Measurements from ENCODE around the gene ZIC5.
A peak's percentile ranks its signal among the peaks of the same experiment; 100 is the strongest.

GRCh38 chr13:99990126-99990977, 18.8 kb upstream of the ZIC5 start:
- TF ChIP-seq CTCF (conservative IDR thresholded peaks at IDR 0.05 in 1 of 2, IDR thresholded peaks at IDR 0.05 in 1 of 2; ENCODE audit: extremely low read depth in 1 of 2, insufficient read depth in 1 of 2, low read depth in 1 of 2, low read length in 2 of 2) (no peak), EZH2 (IDR thresholded peaks at IDR 0.05; ENCODE audit: borderline replicate concordance, low read length) (peak; percentile 26)
